COLO668 (cell line): ENCODE measurements around the gene DEGS2.
A peak's percentile ranks its signal among the peaks of the same experiment; 100 is the strongest.
"Not testable (repeated sequence)": the region's sequence is repeated elsewhere in the genome, so short reads cannot be mapped to it uniquely, and the experiment has no call there.

Source experiments
- DNase-seq: peaks from one replicate; lab custom pipeline; 2025; ENCODE audit not compliant: unreplicated experiment; lab: John Stamatoyannopoulos, UW

Gene DEGS2

GRCh38 chr14:100180671-100181070 lies 21.2 kb upstream of the DEGS2 start:
- not testable (repeated sequence) for DNase-seq

DNA sequence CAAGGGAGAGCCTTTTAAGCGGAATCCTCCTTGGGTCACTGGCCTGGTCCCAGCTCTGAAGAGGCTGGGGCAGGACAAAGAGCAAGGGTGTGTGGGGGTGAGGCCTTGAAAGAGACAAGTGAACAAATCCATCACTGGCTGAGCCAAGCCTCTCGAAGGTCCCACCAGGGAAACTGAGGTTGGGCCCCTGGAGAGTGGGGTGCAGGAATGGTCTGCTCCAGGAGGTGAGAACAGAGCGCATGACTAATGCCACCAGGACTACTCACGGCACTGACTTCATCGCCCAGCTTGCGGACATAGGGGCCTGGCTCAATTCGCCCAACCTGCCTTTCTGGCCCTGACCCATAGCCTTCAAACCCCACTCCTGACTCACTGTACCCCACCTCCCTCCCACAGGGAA lies 19.2 kb upstream of the DEGS2 start:
- DNase-seq: no peak

- no peak for DNase-seq
Measured at GRCh38 chr14:100176811-100177327, 17.4 kb upstream of the DEGS2 start.

DNA sequence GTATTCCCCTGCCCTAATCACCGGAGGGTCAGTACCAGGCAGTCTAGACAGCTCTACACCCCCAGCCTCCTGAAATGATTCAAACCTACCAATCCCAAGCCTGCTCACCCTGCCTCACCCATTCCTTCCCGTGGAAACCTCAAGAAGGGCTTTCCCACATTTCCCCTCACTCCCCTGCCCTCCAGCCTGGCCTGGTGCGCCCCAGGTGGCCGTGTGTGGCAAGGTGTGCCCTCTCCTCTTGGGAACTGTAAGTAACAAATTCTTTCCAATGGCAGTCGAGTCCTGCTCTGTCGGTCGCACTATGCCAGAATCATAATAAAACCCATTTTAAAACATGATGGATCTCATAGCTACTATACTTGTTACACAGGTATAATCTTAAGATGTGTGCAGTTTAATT lies 13.9 kb upstream of the DEGS2 start:
- no peak for DNase-seq

GRCh38 chr14:100172811-100173210 lies 13.4 kb upstream of the DEGS2 start:
- DNase-seq: no peak

GRCh38 chr14:100170880-100171279 lies 11.4 kb upstream of the DEGS2 start:
- DNase-seq: no peak

GRCh38 chr14:100168506-100168905 lies 9.1 kb upstream of the DEGS2 start:
- DNase-seq: no peak

- no peak for DNase-seq
Measured at GRCh38 chr14:100165831-100166440, 6.5 kb upstream of the DEGS2 start.

- peak; percentile 66 for DNase-seq
Measured at GRCh38 chr14:100165376-100165775, 5.9 kb upstream of the DEGS2 start.

DNA sequence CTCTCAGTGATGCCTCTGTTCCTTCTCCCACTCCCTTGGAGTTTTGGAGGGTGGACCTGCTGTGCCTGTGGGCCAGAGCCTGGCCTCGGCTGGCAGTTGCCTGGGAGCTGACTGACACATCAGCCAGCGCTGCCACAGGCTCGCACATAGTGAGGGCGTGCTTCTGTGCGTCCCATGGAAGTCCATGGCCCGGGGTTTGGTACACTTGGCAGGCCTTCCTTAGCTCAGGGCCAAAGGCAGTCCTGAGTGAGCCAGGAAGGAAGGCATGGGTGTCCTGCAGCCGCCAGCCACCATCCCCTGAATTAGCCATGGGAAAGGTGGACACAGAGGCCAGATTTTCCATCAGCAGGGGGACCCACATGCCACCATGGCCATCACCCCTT lies 1.1 kb upstream of the DEGS2 start:
- DNase-seq: no peak

GRCh38 chr14:100159865-100160533 lies 554 bp upstream of the DEGS2 start:
- no peak for DNase-seq

- DNase-seq: no peak
Measured at GRCh38 chr14:100158566-100159093, 815 bp downstream of the DEGS2 start.

DNA sequence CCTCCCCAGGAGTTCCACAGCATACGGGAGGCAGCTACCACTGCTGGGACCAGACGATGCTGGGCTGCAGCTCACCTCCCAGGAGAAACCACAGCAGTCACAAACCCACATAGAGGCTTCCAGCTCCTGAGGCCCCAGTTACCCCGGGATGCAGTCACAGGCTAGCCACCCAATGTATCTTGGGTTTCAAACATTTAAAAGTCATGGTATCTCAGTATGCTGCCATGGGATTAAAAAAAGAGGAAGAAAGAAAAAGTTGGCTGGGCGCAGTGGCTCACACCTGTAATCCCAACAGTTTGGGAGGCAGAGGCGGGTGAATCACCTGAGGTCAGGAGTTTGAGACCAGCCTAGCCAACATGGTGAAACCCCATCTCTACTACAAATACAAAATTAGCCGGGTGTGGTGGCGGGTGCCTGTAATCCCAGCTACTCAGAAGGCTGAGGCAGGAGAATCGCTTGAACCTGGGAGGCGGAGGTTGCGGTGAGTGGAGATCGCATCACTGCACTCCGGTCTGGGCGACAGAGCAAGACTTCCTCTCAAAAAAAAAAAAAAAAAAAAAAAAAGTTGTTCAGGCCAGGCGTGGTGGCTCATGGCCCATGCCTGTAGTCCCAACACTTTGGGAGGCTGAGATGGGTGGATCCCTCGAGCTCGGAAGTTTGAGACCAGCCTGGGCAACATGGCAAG lies 1.8 kb downstream of the DEGS2 start:
- not testable (repeated sequence) for DNase-seq

DNA sequence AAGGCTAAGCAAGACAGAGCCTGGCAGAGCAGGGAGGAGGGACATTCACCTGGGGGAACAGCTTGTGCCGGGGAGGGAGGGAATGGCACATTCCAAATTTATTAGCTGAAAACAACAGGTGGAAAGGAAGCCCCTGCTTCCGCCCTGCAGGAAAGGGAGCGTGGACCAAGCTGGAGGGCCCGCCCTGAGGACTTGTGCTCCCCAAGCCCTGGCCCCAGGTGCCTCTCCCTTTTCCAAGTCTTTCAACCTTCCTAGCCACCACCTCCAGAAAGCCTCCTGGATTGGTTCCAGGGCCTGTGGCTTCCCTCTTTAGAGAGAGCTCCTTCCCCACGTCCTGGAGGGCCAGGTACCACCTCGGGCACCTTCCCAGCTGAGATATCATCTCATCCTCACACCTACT lies 2.7 kb downstream of the DEGS2 start:
- DNase-seq: no peak

GRCh38 chr14:100155756-100156616 lies 3.5 kb downstream of the DEGS2 start:
- peak; percentile 64 for DNase-seq

DNA sequence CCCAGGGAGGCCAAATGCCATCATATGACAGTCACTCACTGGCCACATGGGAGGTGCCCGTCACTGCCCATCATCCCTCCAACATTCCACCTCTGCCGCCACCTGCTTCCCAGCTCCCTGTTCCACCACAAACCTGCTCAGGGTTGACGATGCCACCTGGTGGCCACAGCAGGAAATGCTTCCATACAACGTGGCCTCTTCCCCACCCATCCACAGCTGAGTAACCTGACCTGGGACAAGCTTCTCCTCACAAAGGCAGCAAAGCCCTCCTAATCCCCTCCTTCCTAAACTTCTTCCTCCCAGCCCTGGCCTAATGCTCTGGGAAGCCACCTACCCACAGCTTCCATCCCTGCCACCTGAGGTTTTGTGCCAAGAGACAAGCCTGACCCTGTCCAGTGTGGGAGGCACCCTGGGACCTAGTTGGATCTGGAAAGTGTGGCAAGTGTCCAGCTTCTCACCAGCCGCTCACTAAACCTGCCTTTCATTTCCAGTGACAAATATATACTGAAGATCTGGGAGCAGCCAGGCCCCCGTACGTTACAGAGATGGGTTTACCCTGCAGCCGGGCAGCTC lies 4.3 kb downstream of the DEGS2 start:
- DNase-seq: peak; percentile 70

DNA sequence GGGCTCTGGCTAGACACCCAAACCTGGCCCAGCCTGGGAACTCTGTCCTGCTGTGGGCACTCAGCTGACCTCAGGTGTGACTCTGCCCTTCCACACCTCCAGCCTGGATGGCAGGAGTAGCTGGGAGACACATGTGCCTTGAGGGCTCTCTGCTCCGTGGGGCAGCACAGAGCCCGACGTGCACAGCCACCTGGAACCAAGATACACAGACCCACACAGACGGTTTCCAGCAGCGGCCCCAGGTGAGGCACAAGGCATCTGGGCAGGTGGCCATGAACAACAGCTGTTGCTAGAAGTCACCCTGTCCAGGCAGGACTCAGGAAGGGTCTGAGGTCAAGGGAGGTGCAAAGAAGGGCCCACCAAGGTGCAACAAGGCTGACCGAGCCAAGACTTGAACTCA lies 5.9 kb downstream of the DEGS2 start:
- peak; percentile 19 for DNase-seq

DNA sequence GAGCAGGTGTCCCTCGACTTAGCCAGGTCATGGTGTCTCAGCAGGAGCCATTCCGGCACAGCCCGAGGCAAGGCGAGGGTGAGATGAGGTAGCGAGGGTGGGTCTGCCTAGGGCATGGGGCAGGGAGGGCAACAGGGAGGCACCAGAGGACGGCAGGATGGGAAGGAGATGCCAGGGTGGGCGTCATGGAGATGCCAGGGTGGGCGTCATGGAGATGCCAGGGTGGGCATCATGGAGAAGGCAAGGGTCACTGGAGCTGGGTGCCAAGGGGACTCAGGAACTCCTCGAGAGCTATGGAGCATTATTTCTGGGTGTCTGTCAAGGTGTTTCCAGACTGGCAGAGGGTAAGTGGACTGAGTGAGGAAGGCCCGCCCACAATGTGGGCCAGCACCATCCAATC lies 7.4 kb downstream of the DEGS2 start:
- DNase-seq: no peak

- DNase-seq: no peak
Measured at GRCh38 chr14:100150932-100151587, 8.4 kb downstream of the DEGS2 start.
